GM13976 (cell line): ENCODE data around the gene WTAP.
"Not testable (repeated sequence)": the region's sequence is repeated elsewhere in the genome, so short reads cannot be mapped to it uniquely, and the experiment has no call there.

Experiments used
- DNase-seq: peaks from one replicate; pipeline ENCODE4 v3.0.0; 2012; ENCODE audit warnings: low spot score
- CTCF ChIP-seq: IDR thresholded peaks from 2 replicates; pipeline ENCODE4 v1.5.1; 2012; ENCODE audit warnings: borderline replicate concordance, mild to moderate bottlenecking; ENCODE audit not compliant: insufficient read depth; ENCODE audit errors: extremely low read depth, missing control alignments, control extremely low read depth
- in situ Hi-C: fragments of 300-500 bp; cut with MboI; formaldehyde crosslinking; loops from one replicate; pipeline ENCODE4 v1.12.0; 2022; ENCODE audit warnings: low sequenced_read_pairs, mixed read lengths, inconsistent platforms; ENCODE audit not compliant: unreplicated experiment

WTAP gene

DNA sequence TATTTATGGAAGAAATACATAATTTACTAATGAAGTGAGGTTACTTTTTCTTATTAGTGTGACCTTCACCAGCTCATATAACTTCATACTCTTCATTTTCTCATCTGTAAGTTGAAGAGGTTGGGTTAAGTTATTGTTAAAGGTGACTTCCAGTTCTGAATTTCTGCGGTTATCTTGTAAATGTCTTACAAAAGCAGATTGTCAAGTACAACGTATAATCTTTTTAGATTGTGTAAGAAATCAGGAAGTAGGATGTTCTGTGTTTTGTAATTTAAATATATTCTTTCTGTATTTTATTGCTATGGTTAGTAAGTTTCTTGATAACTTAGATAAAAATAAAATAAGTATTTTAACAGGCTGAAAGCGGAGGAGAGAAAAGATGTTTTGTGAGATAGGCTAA is 12.0 kb downstream of the WTAP start:
- no peak for DNase-seq
- in situ Hi-C loops: no loop called here
- TF ChIP-seq CTCF: no peak

DNA sequence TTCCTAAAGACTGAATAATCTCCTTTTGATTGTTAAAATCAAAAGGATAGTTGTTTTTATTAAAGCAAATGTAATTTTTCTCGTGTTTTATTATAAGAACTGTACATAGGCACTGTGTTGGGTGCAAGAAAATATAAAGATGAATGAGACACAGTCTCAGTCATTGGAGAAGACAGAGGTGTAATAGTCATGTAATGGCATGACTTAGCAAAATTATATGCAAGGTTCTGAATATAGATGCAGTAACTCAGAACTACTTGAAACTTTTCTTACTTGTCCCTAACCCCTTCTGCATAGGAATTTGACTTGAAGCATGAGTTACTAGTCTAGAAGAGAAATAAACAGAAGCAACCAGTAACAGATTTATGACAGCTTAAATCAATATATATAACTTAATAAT is 14.9 kb downstream of the WTAP start:
- no peak for DNase-seq
- TF ChIP-seq CTCF: no peak
- in situ Hi-C loops: no loop called here

DNA sequence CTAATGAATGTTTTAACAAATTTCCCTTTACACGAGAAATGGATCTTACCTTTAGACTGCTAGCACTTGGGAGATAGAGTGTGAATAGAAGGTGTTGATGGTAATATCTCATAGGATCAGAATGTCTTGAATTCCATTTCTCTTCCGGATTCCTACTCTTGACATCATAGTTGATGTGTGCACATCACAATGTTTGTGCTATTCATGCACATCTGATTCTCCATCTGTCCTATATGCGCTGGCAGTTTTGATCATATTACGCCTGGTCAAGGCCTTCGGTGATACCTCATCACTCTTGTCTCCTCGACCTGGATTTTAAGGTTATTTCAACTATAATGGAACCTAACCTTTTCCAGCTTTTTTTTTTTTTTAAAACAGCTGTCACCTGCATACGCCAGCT is 17.8 kb downstream of the WTAP start:
- no peak for DNase-seq
- in situ Hi-C loops: no loop called here
- no peak for TF ChIP-seq CTCF

DNA sequence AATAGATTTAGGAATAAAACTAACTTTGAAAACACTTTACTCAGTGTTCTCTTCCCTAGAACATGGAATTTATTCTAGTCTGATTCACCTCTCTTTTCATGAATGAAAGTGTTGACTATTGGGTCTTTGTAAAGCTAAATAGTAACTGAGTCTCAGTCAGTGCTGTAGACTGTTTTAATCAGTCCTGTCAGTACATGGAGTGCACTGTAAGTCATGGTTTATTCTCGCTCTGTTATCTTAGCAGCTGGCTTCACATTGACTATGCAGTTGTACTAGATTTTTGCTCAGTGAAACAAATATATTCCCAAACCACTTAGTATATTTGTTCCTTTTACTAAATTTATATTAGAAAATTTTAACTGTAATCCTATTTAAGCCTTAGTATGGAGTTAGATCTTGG is 19.5 kb downstream of the WTAP start:
- in situ Hi-C loops: no loop called here
- no peak for TF ChIP-seq CTCF
- no peak for DNase-seq

DNA sequence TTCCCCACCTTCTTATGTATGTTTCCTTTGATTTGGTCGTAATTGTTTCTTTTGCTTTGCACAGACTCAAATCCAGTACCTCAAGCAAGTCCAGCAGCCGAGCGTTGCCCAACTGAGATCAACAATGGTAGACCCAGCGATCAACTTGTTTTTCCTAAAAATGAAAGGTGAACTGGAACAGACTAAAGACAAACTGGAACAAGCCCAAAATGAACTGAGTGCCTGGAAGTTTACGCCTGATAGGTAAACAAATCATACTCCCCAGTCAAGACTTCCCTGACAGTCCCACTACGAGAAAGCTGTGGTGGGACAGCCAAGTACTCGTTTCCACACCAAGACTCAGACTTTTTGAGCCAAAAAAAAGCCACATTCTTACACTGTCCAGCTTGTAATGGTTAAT is 20.8 kb downstream of the WTAP start:
- DNase-seq, in situ Hi-C loops: not testable (repeated sequence)

GRCh38 chr6:159751448-159751847 is 24.1 kb downstream of the WTAP start:
- no peak for DNase-seq
- in situ Hi-C loops: no loop called here
- TF ChIP-seq CTCF: no peak

DNA sequence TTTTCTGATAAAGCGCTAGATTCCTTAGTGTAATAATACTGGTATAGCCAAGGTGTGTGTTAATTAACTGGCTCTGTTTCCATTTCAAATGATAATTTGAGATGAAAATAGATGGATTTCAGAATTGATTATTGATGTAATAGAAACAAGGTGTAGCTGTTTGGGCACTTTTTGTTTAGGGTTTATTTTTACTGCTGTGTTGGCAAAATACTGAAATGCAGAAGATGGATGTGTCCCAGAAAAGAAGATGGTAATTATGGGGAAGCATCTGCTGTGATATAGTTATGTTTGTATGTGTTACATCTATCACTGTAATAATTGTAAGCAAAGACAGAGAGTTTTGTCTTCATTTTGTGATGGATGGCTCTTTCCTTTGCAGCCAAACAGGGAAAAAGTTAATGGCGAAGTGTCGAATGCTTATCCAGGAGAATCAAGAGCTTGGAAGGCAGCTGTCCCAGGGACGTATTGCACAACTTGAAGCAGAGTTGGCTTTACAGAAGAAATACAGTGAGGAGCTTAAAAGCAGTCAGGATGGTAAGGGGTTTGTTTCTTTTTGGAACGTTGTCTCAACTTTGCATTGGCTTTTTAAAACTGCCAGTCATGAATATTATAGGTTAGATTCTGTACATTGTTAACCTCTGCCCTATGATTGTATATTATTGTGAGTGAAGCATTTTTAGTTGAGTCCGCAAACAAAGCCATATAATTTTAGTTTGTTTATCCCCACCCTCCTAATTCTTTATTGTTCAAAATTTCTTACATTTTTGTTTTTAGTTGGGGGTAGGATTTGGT is 26.0 kb downstream of the WTAP start:
- TF ChIP-seq CTCF: no peak
- in situ Hi-C loops: no loop called here
- no peak for DNase-seq
